HG02885 (cell line): ENCODE results near the gene PALB2.

ENCODE experiments used
- ATAC-seq: cut with Tn5 transposase; IDR thresholded peaks from one replicate; pipeline ENCODE4 v1.9.1; 2021; ENCODE audit warnings: mild to moderate bottlenecking; ENCODE audit not compliant: unreplicated experiment, poor library complexity

Gene PALB2

GRCh38 chr16:23640931-23641765, at the start of gene PALB2, which contains the start of gene DCTN5:
PALB2 (minus strand) TSS chr16:23641310; CDS start chr16:23641157, 153 bp downstream.
DCTN5 (plus strand) TSS chr16:23641466; CDS start chr16:23641543, 77 bp downstream.
- peak; percentile 98 for ATAC-seq

DNA sequence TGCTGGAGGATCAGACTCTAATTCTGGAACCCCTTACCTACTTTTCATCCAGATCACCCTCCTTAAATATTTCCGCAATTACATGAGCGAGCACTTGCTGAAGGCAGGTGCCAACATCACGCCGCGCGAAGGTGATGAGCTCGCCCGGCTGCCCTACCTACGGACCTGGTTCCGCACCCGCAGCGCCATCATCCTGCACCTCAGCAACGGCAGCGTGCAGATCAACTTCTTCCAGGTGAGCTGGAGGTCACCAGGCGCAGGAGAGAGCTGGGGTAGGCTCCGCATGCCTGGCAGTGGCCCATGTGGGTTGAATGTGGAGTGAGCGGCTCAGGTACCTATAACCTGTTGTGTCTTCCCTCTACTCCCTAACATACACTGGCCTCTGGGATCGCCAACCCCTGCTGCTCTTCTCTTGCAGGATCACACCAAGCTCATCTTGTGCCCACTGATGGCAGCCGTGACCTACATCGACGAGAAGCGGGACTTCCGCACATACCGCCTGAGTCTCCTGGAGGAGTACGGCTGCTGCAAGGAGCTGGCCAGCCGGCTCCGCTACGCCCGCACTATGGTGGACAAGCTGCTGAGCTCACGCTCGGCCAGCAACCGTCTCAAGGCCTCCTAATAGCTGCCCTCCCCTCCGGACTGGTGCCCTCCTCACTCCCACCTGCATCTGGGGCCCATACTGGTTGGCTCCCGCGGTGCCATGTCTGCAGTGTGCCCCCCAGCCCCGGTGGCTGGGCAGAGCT, 48.5 kb upstream of the PALB2 start:
- ATAC-seq: no peak

GRCh38 chr16:23687034-23687808, 46.1 kb upstream of the PALB2 start:
- no peak for ATAC-seq

DNA sequence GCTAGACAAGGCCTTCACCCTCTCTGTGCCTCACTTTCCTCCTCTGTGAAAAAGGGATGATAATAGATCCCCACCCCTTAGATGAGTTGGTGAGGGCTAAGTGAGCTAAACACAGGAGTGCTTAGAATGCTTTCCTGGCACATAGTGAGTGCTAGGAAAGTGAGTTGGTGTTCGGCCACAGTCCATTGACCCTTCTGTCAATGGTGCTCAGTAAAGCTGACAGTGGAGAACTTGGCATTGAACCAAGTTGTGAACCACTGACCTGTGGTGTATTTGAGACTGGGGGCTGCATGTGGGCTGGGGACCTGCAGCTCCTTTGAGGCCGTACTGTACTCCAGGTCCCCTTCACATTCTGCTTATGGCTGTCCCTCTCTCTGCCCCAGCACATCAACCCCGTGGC, 42.4 kb upstream of the PALB2 start:
- no peak for ATAC-seq

- no peak for ATAC-seq
Measured at GRCh38 chr16:23682181-23682580, 41.1 kb upstream of the PALB2 start.

- ATAC-seq: no peak
Measured at GRCh38 chr16:23679986-23680336, 38.9 kb upstream of the PALB2 start.

- peak; percentile 14 for ATAC-seq
Measured at GRCh38 chr16:23679274-23679985, 38.3 kb upstream of the PALB2 start.

GRCh38 chr16:23678430-23679273, 37.5 kb upstream of the PALB2 start, which contains the start of gene PLK1:
PLK1 (plus strand) TSS chr16:23678889; CDS start chr16:23678933, 44 bp downstream.
- peak; percentile 82 for ATAC-seq

DNA sequence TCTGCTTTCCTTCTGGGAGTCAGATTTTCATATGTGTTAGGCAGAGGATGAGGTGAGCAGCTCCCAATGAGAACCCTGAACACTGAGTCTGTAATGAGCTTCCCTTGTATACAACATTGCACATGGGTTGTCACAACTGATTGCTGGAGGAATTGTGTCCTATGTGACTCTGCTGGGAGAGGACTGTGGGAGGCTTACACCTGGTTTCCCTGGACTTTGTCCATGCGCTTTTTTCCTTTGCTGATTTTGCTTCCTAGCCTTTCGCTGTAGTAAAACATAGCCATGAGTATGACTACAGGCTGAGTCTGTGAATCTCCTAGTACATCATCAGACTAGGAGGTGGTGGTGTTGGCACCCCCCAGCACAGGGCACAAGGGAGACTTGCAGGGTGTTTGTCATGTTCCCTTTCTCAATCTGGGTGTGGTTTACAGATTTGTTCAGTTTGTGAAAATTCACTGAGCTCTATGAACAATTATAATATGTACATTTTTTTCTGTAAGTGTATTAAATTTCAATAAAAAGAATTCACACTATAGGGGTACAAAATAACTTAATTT, 35.9 kb upstream of the PALB2 start:
- no peak for ATAC-seq

DNA sequence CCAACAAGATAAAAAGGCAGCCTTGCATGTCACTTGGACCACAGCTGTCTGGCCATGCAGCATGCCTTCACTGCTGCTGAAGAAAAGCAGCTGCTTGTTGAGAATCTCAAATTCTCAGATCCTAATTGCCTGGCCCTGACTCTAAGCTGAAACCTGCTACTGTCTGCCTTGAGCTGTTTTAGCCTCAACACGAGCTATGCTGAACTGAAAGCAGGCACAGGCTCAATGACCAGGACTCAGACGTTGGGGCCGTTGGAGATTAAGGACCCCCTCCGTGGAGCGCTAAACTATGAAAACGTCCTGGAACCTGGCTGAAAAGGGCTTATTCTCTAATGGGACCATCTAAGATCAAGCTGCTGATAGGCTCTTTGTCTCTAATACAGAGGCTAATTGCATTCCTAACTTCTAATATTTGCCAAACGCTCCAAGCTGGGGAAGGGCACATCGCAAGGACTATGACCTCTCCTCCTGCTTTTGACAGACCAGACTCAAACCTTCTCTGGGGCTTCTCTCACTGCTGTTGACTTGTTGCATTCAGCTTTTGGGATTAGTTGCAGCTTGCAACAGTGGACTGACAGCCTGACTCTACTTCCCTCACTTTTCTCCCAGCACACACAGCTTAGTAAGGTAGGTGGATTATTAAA, 33.0 kb upstream of the PALB2 start:
- ATAC-seq: no peak

GRCh38 chr16:23670137-23670776, 29.1 kb upstream of the PALB2 start:
- ATAC-seq: peak; percentile 99

DNA sequence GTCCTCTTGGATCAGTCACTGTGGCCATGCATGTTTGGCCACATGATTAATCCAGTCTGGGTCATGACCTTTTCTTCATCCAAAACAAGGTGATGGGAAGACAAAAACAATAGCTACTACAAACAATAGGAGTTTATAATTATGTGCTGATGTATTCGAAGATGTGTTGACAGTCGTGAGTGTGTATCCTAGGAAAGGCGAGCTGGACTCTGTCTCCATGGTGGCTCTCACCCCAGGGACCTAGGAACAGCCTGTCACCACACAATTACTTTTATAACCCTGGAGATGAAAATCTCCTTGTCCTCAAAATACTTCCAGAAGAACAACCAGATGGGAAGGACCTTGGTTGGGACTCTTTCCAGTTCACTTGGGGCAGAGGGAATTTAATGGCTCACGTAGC, 27.8 kb upstream of the PALB2 start:
- no peak for ATAC-seq

DNA sequence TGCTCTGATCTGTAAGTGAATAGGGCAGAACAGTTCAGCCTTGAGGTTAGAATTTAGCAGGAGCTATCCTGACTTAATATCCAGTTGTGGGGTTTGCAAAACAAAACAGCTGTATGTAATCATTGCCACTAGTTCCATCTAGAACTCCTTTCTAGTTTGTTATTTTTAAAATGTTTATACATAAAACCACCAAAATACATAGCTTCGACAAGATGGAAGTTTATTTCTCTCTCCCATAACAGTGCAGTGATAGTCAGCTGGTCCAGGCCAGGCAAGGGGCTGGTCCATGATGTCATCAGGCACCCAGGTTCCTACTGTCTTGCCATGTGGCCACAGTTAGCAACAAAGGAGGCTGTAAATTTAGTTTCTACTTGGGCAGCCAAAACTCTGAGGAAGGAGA, 27.1 kb upstream of the PALB2 start:
- no peak for ATAC-seq

DNA sequence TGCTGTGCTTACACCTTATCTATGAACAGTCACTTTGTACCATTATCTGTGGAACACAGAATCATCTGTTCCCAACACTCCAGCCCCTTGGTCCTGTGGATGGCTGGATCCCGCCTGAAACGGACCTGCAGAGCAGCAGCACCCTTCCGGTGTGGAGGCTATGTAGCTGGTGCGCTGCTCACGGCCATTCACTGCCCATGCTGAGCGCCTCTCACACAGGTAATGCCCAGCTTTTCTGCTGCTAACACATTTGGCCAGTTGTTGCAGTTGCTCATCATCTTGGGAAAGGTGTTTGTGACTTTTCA, 26.2 kb upstream of the PALB2 start:
- no peak for ATAC-seq

DNA sequence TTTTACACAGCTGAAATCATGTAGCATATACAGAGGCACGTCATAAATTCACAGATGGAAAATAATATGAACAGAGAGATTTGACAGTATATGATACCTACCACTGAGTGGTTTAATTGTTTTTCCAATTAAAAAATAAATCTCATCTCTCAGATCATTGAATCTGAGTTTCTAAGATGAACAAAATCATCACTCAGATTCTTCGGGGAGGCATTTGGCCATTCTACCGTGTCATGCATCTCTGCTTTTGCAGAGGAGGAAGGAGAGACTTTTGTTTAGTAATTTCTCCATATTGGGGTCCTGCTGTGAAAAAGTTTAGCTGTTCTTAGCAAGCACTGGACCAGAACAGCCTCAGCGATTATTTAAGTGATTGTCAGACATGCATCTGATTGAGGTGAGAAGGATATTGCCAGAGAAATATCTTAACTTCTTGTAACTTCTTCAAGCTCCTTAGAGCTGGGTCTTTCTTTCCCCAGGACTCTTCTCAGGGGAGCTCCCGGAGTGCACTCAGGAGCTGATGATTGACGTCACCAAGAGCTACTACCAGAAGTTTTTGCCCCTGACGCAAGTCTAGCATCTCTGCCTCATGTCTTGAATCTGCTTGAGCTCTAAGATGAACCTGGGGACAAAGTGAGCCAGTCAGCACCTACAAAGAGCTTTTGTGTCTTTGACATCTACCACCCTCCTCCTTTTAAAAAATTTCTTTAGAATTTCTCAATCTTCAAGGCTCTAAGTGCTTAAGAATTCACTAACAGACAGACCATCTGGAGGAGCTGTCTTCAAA, 25.7 kb upstream of the PALB2 start:
- no peak for ATAC-seq

- no peak for ATAC-seq
Measured at GRCh38 chr16:23663918-23664317, 22.8 kb upstream of the PALB2 start.

DNA sequence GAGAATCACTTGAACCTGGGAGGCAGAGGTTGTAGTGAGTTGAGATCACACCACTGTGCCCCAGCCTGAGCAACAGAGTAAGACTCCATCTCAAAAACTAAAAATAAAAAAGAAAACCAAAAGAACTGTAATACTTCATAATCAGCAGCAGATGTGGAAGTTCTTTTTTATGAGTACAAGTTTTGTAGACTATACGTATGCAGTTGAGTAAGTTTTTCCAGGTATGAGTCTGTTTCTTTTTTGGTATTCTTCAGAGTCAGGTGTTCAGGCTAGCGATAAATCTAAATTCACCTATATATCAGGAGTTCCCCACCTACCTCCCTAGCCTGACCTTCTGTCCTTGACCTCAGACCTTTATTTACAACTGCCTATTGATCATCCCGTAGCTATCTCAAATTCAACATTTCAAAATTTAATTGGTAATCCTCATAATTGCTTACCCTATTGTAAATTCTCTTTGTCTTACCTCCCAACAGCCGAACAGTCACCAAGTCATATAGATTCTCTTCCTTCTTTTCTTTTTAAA, 10.9 kb upstream of the PALB2 start:
- ATAC-seq: no peak
